ENCODE results near the gene CDH23.
A peak's percentile ranks its signal among the peaks of the same experiment; 100 is the strongest.

GRCh38 chr10:71486484-71487114 is 89.9 kb downstream of the CDH23 start:
- no peak for TF ChIP-seq POLR2A (IDR thresholded peaks at IDR 0.05; ENCODE audit: low read depth)
- TF ChIP-seq CTCF (IDR thresholded peaks at IDR 0.05) = peak in 2 of 3 experiments; percentile 11 to 36
- TF ChIP-seq POLR2AphosphoS5 (IDR thresholded peaks at IDR 0.05) = no peak
- no peak for TF ChIP-seq EP300 (IDR thresholded peaks at IDR 0.05)
